ENCODE data around the gene CACNG1.
"Not testable (repeated sequence)": the region's sequence is repeated elsewhere in the genome, so short reads cannot be mapped to it uniquely, and the experiment has no call there.

GRCh38 chr17:67095291-67095690 lies 50.9 kb downstream of the CACNG1 start:
- not testable (repeated sequence) for TF ChIP-seq POLR2A (IDR thresholded peaks at IDR 0.05)
- TF ChIP-seq, protein P1, sequence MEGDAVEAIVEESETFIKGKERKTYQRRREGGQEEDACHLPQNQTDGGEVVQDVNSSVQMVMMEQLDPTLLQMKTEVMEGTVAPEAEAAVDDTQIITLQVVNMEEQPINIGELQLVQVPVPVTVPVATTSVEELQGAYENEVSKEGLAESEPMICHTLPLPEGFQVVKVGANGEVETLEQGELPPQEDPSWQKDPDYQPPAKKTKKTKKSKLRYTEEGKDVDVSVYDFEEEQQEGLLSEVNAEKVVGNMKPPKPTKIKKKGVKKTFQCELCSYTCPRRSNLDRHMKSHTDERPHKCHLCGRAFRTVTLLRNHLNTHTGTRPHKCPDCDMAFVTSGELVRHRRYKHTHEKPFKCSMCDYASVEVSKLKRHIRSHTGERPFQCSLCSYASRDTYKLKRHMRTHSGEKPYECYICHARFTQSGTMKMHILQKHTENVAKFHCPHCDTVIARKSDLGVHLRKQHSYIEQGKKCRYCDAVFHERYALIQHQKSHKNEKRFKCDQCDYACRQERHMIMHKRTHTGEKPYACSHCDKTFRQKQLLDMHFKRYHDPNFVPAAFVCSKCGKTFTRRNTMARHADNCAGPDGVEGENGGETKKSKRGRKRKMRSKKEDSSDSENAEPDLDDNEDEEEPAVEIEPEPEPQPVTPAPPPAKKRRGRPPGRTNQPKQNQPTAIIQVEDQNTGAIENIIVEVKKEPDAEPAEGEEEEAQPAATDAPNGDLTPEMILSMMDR (IDR thresholded peaks at IDR 0.05), result not testable (repeated sequence)
